ENCODE results near the gene OGFOD2.
A peak's percentile ranks its signal among the peaks of the same experiment; 100 is the strongest.
"Not testable (repeated sequence)": the region's sequence is repeated elsewhere in the genome, so short reads cannot be mapped to it uniquely, and the experiment has no call there.

Gene OGFOD2

GRCh38 chr12:123006977-123007376 is 31.9 kb downstream of the OGFOD2 start:
- DNase-seq, result no peak

GRCh38 chr12:123010110-123010509 is 35.1 kb downstream of the OGFOD2 start:
- DNase-seq, result no peak

- DNase-seq, result no peak
Measured at GRCh38 chr12:123010681-123011080, 35.6 kb downstream of the OGFOD2 start.

GRCh38 chr12:123011701-123012100 is 36.7 kb downstream of the OGFOD2 start:
- DNase-seq, result no peak

- no peak for DNase-seq
Measured at GRCh38 chr12:123013185-123014095, 38.4 kb downstream of the OGFOD2 start.

GRCh38 chr12:123014473-123014872 is 39.4 kb downstream of the OGFOD2 start:
- DNase-seq, result not testable (repeated sequence)

- DNase-seq, result no peak
Measured at GRCh38 chr12:123017753-123018152, 42.7 kb downstream of the OGFOD2 start.

- DNase-seq, result no peak
Measured at GRCh38 chr12:123019841-123020138, 44.7 kb downstream of the OGFOD2 start.

GRCh38 chr12:123021688-123022604 is 46.9 kb downstream of the OGFOD2 start:
- no peak for DNase-seq

- DNase-seq, result no peak
Measured at GRCh38 chr12:123022846-123023245, 47.8 kb downstream of the OGFOD2 start.

- DNase-seq, result peak; percentile 20
Measured at GRCh38 chr12:123024819-123025391, 49.9 kb downstream of the OGFOD2 start.

GRCh38 chr12:123026094-123026853 is 51.2 kb downstream of the OGFOD2 start:
- no peak for DNase-seq

- DNase-seq, result no peak
Measured at GRCh38 chr12:123027726-123028445, 52.8 kb downstream of the OGFOD2 start.

GRCh38 chr12:123028475-123028874 is 53.4 kb downstream of the OGFOD2 start:
- DNase-seq, result no peak

GRCh38 chr12:123029550-123029949 is 54.5 kb downstream of the OGFOD2 start:
- no peak for DNase-seq
